Measurements from ENCODE around the gene ABL1. TPM values are rescaled to one million over a fixed set of nuclear protein-coding genes. Genes with fewer than 3 reads are reported as not detected.

Gene ABL1
- polyA plus RNA-seq, 1 donor from 2014 or later: 18.5 TPM

DNA sequence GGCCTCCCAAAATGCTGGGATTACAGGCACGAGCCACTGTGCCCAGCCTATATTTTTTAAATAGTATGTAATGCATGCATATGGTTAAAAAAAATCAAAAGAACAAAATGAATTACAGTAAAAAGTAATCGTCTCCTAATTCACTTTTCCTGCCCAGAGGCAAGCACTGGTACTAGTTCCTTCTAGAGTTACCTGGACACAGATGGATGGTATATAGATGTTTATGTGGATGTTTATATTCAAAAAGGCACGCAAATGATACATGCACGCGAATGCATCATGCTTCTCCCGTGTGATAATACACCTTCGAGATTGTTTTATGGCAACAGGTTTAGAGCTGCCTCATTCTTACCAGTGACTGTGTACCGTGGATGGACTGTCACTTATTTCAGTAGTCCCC, 21.4 kb downstream of the ABL1 start:
- Histone ChIP-seq H3K4me2 (ENCODE audit: low read length) (no peak overlapping the region), H3K9me2 (ENCODE audit: insufficient read depth, low read length) (no peaks in the 10 kb centered on the region), H3K9ac (ENCODE audit: low read length) (no peak overlapping the region), H4K20me1 (ENCODE audit: insufficient read depth) (peaks cover 9% of the 10 kb centered on the region), H3K27ac (ENCODE audit: low read length) (no peak overlapping the region), H3K27me3 (ENCODE audit: insufficient read depth, low read depth, low read length) (no peaks in the 10 kb centered on the region), H3K9me3 (ENCODE audit: low read length) (no peaks in the 10 kb centered on the region), H3K4me3 (ENCODE audit: low read length) (no peak overlapping the region), H2AFZ (ENCODE audit: low read depth, low read length) (no peak overlapping the region), H3F3A (ENCODE audit: insufficient read depth, low read length, poor library complexity, severe bottlenecking) (no peaks in the 10 kb centered on the region), H3K36me3 (ENCODE audit: insufficient read depth, low read length) (peaks cover 4% of the 10 kb centered on the region), H3K79me2 (replicated peaks; ENCODE audit: insufficient read depth, low read length) (peaks cover 23% of the 10 kb centered on the region)
- no peak for TF ChIP-seq MXI1 (conservative IDR thresholded peaks at IDR 0.05; ENCODE audit: poor library complexity, severe bottlenecking)
- TF ChIP-seq SMC3 (conservative IDR thresholded peaks at IDR 0.05; ENCODE audit: poor library complexity): no peak
- TF ChIP-seq RAD21 (conservative IDR thresholded peaks at IDR 0.05): no peak
- TF ChIP-seq POLR2AphosphoS5 (IDR thresholded peaks at IDR 0.05): no peak
- TF ChIP-seq, protein P1, sequence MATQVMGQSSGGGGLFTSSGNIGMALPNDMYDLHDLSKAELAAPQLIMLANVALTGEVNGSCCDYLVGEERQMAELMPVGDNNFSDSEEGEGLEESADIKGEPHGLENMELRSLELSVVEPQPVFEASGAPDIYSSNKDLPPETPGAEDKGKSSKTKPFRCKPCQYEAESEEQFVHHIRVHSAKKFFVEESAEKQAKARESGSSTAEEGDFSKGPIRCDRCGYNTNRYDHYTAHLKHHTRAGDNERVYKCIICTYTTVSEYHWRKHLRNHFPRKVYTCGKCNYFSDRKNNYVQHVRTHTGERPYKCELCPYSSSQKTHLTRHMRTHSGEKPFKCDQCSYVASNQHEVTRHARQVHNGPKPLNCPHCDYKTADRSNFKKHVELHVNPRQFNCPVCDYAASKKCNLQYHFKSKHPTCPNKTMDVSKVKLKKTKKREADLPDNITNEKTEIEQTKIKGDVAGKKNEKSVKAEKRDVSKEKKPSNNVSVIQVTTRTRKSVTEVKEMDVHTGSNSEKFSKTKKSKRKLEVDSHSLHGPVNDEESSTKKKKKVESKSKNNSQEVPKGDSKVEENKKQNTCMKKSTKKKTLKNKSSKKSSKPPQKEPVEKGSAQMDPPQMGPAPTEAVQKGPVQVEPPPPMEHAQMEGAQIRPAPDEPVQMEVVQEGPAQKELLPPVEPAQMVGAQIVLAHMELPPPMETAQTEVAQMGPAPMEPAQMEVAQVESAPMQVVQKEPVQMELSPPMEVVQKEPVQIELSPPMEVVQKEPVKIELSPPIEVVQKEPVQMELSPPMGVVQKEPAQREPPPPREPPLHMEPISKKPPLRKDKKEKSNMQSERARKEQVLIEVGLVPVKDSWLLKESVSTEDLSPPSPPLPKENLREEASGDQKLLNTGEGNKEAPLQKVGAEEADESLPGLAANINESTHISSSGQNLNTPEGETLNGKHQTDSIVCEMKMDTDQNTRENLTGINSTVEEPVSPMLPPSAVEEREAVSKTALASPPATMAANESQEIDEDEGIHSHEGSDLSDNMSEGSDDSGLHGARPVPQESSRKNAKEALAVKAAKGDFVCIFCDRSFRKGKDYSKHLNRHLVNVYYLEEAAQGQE (IDR thresholded peaks at IDR 0.05; ENCODE audit: borderline replicate concordance): no peak
- TF ChIP-seq EP300 (conservative IDR thresholded peaks at IDR 0.05; ENCODE audit: poor library complexity, severe bottlenecking): no peak
- TF ChIP-seq EZH2 (IDR thresholded peaks at IDR 0.05; ENCODE audit: borderline replicate concordance, insufficient read depth, low read length, poor library complexity, severe bottlenecking): no peak
- TF ChIP-seq TAF1 (IDR thresholded peaks at IDR 0.05; ENCODE audit: low read depth): no peak
- TF ChIP-seq CTCF (IDR thresholded peaks at IDR 0.05; ENCODE audit: poor library complexity, severe bottlenecking): no peak

DNA sequence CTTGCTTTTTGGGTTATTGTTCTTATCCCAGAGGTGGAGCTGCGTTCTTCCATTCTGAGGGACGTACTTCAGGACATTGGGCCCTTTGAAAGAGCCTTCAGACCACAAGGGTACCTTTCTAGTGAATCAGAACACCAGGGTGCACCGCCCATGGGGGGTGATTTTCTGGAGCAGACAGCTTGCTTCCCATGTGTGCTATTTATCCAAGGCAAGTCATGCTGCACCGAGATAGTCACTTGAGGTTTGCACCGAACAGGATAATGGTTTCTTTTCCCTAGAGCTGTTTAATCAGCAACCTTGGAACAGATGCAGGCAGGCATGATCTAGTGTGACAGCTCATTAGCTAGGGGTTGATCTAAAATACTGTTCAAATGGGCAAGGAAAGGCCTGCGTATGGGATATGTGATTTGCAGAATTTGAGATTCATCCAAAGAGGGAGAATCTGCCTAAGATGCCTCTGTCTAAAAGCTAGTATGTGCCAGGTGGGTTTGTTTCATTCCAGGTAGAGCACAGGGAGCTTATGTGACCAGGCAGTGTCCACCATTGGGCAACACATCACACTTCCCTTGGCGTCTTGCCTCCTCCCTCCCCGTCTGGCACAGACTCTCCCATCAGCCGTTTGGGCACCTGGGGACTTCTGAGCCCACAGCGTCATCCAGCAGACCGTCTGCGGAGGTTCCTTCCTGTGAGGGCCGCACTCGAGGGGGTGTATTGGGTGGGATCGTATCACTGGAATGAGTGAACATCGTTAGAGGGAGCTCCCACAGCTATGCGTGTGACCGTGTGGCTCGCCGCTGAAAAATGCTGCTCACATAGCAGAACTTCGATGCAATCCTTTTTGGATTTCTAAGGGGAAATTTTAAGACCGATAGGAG, 23.0 kb downstream of the ABL1 start:
- peaks cover 17% of the 10 kb centered on the region for H3K79me2 ChIP-seq (replicated peaks; ENCODE audit: insufficient read depth, low read length)
- no peaks in the 10 kb centered on the region for H3K9me3 ChIP-seq (ENCODE audit: low read length)
- no peaks in the 10 kb centered on the region for H3K9me2 ChIP-seq (ENCODE audit: insufficient read depth, low read length)
- H3F3A ChIP-seq (ENCODE audit: insufficient read depth, low read length, poor library complexity, severe bottlenecking): no peaks in the 10 kb centered on the region
- H3K27ac ChIP-seq (ENCODE audit: low read length): no peak overlapping the region
- TF ChIP-seq CTCF (IDR thresholded peaks at IDR 0.05; ENCODE audit: poor library complexity, severe bottlenecking) (no peak), EP300 (conservative IDR thresholded peaks at IDR 0.05; ENCODE audit: poor library complexity, severe bottlenecking) (no peak), RAD21 (conservative IDR thresholded peaks at IDR 0.05) (no peak), EZH2 (IDR thresholded peaks at IDR 0.05; ENCODE audit: borderline replicate concordance, insufficient read depth, low read length, poor library complexity, severe bottlenecking) (no peak), POLR2AphosphoS5 (IDR thresholded peaks at IDR 0.05) (no peak)
- TF ChIP-seq, protein P1 (IDR thresholded peaks at IDR 0.05; ENCODE audit: borderline replicate concordance): no peak
- no peaks in the 10 kb centered on the region for H3K27me3 ChIP-seq (ENCODE audit: insufficient read depth, low read depth, low read length)
- no peak overlapping the region for H3K4me3 ChIP-seq (ENCODE audit: low read length)
- H4K20me1 ChIP-seq (ENCODE audit: insufficient read depth): peaks cover 5% of the 10 kb centered on the region
- H3K36me3 ChIP-seq (ENCODE audit: insufficient read depth, low read length): peaks cover 8% of the 10 kb centered on the region
- no peak overlapping the region for H3K4me2 ChIP-seq (ENCODE audit: low read length)
- no peak overlapping the region for H3K9ac ChIP-seq (ENCODE audit: low read length)
- no peak overlapping the region for H2AFZ ChIP-seq (ENCODE audit: low read depth, low read length)

Measured in neural cell (in vitro differentiated cells).